ENCODE results near the gene WWC1.

The WWC1 gene

GRCh38 chr5:168408561-168409305 is 117.3 kb downstream of the WWC1 start:
- Histone ChIP-seq H3K27me3 (no peaks in the 10 kb centered on the region), H3K4me1 (no peaks in the 10 kb centered on the region), H3K36me3 (no peaks in the 10 kb centered on the region), H3K9me3 (no peaks in the 10 kb centered on the region), H3K4me3 (ENCODE audit: low read depth, low read length) (no peak overlapping the region)
- TF ChIP-seq CTCF (IDR thresholded peaks at IDR 0.05; ENCODE audit: low read depth, low read length) = no peak
- DNase-seq = no peak

GRCh38 chr5:168409591-168410458 is 118.4 kb downstream of the WWC1 start:
- no peak for TF ChIP-seq CTCF (IDR thresholded peaks at IDR 0.05; ENCODE audit: low read depth, low read length)
- Histone ChIP-seq H3K9me3 (no peaks in the 10 kb centered on the region), H3K36me3 (no peaks in the 10 kb centered on the region), H3K27me3 (no peaks in the 10 kb centered on the region), H3K4me1 (no peaks in the 10 kb centered on the region), H3K4me3 (ENCODE audit: low read depth, low read length) (no peak overlapping the region)
- no peak for DNase-seq

- Histone ChIP-seq H3K36me3 (no peaks in the 10 kb centered on the region), H3K4me1 (no peaks in the 10 kb centered on the region)
- no peak for TF ChIP-seq CTCF (IDR thresholded peaks at IDR 0.05; ENCODE audit: low read depth, low read length)
Measured at GRCh38 chr5:168411871-168412270, 120.4 kb downstream of the WWC1 start.

GRCh38 chr5:168413062-168413461 is 121.6 kb downstream of the WWC1 start:
- DNase-seq = no peak
- no peaks in the 10 kb centered on the region for H3K36me3 ChIP-seq

More at GRCh38 chr5:168411871-168412270, 120.4 kb downstream of the WWC1 start:
- no peak for DNase-seq
- H3K9me3 ChIP-seq = no peaks in the 10 kb centered on the region
- H3K27me3 ChIP-seq = no peaks in the 10 kb centered on the region
- no peak overlapping the region for H3K4me3 ChIP-seq (ENCODE audit: low read depth, low read length)

GRCh38 chr5:168413596-168413995 is 122.2 kb downstream of the WWC1 start:
- no peaks in the 10 kb centered on the region for H3K36me3 ChIP-seq
- DNase-seq = no peak
- H3K27me3 ChIP-seq = no peaks in the 10 kb centered on the region
- H3K4me1 ChIP-seq = no peaks in the 10 kb centered on the region
- no peak for TF ChIP-seq CTCF (IDR thresholded peaks at IDR 0.05; ENCODE audit: low read depth, low read length)
- no peak overlapping the region for H3K4me3 ChIP-seq (ENCODE audit: low read depth, low read length)
- no peaks in the 10 kb centered on the region for H3K9me3 ChIP-seq

More at GRCh38 chr5:168413062-168413461, 121.6 kb downstream of the WWC1 start:
- H3K9me3 ChIP-seq = no peaks in the 10 kb centered on the region
- H3K27me3 ChIP-seq = no peaks in the 10 kb centered on the region
- TF ChIP-seq CTCF (IDR thresholded peaks at IDR 0.05; ENCODE audit: low read depth, low read length) = no peak
- H3K4me3 ChIP-seq (ENCODE audit: low read depth, low read length) = no peak overlapping the region
- no peaks in the 10 kb centered on the region for H3K4me1 ChIP-seq

GRCh38 chr5:168415401-168415800 is 124.0 kb downstream of the WWC1 start:
- DNase-seq = no peak
- Histone ChIP-seq H3K36me3 (no peaks in the 10 kb centered on the region), H3K4me1 (no peaks in the 10 kb centered on the region), H3K9me3 (no peaks in the 10 kb centered on the region), H3K4me3 (ENCODE audit: low read depth, low read length) (no peak overlapping the region), H3K27me3 (no peaks in the 10 kb centered on the region)
- no peak for TF ChIP-seq CTCF (IDR thresholded peaks at IDR 0.05; ENCODE audit: low read depth, low read length)

All from BE2C (cell line).